Prostate gland (tissue), 2 donors: ENCODE measurements around the gene GLT1D1. TPM values are rescaled to one million over a fixed set of nuclear protein-coding genes. Genes with fewer than 3 reads are reported as not detected.

Source experiments
- DNase-seq: peaks from one replicate; pipeline ENCODE4 v3.0.0-alpha.2; 2019; ENCODE audit warnings: low spot score
- H3K27ac ChIP-seq, 2 donors: fragments of 200-600 bp; sonication (generic); 2 replicates each; pipeline ENCODE4 v1.5.1; 2017 to 2019
- H3K27me3 ChIP-seq: fragments of 200-600 bp; sonication (generic); replicated peaks from 2 replicates; pipeline ENCODE4 v1.5.1; 2019; ENCODE audit not compliant: insufficient read depth
- H3K36me3 ChIP-seq, 2 donors: fragments of 200-600 bp; sonication (generic); 1 replicate in 1 of 2; 2 replicates in 1 of 2; pipeline versions ENCODE4 v1.5.1 to v1.8.1; 2017 to 2019
- H3K4me1 ChIP-seq: fragments of 200-600 bp; sonication (generic); replicated peaks from 2 replicates; pipeline ENCODE4 v1.5.1; 2019
- H3K4me3 ChIP-seq, 2 donors: fragments of 200-600 bp; sonication (generic); 2 replicates each; pipeline ENCODE4 v1.5.1; 2017 to 2019
- H3K9me3 ChIP-seq: fragments of 200-600 bp; sonication (generic); 2 replicates; pipeline ENCODE4 v1.5.1; 2017
- POLR2A ChIP-seq: fragments of 450-650 bp; IDR thresholded peaks from one replicate; pipeline ENCODE4 v1.6.1; 2016; ENCODE audit warnings: antibody characterized with exemption, mild to moderate bottlenecking
- POLR2AphosphoS5 ChIP-seq: sonication (generic); formaldehyde crosslinking; IDR thresholded peaks from one replicate; pipeline ENCODE4 v1.6.1; 2017; ENCODE audit warnings: antibody characterized with exemption
- WGBS: methylation state at CpG from one replicate; pipeline ENCODE4 v1.1.5; 2018; 5-methylcytosine and 5-hydroxymethylcytosine counted together
- intact Hi-C: fragments of 100-400 bp; cut with DNase I; formaldehyde crosslinking; loops from one replicate; pipeline ENCODE4 v1.14.2; 2022
- total RNA-seq, 2 donors: library from RNA; depleted of rRNA; stranded (reverse); fragments of >200 nt; gene quantifications; one replicate each; pipeline ENCODE4 v1.1.0, GENCODE V29; 2016
- TF ChIP-seq, protein P1 (sequence below), 4 experiments: fragments of 200-600 bp in 2 of 4; fragments of 450-650 bp in 2 of 4; sonication (generic) in 2 of 4; IDR thresholded peaks; 1 replicate in 3 of 4; 2 replicates in 1 of 4; pipeline ENCODE4 v1.5.1; 2016 to 2019; ENCODE audit warnings: antibody characterized with exemption in 4 of 4, mild to moderate bottlenecking in 2 of 4, moderate library complexity in 2 of 4

Gene GLT1D1
- total RNA-seq, 2 donors from 2014 or later: 1.9 TPM; not detected in 1

DNA sequence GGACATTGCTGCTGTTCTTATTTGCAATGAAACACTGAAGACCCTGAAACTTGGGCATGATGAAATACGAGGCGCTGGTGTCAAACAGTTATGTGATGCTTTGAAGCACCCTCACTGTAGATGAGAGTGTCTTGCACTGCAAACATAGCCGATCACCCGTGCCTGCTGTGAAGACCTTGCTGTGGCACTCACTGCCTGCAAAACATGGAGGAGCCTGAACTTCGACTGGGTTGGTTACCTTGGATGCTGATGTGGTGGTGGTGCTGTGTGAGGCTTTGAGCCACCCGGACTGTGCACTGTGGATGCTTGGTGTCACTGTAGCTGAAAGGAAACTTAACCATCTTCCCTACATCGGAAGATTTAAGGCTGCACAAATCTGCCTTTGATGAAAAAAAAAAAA lies 162.9 kb downstream of the GLT1D1 start:
- no peaks in the 10 kb centered on the region for H3K27me3 ChIP-seq
- no peaks in the 10 kb centered on the region for H3K4me1 ChIP-seq
- no peaks in the 10 kb centered on the region for H3K9me3 ChIP-seq
- intact Hi-C loops: no loop called here
- H3K36me3 ChIP-seq: no peaks in the 10 kb centered on the region
- H3K27ac ChIP-seq: no peak overlapping the region
- 92% methylated on average over 7 of the region's 7 CpGs for WGBS
- DNase-seq: no peak
- TF ChIP-seq POLR2AphosphoS5: no peak
- TF ChIP-seq POLR2A: no peak
- TF ChIP-seq, protein P1, sequence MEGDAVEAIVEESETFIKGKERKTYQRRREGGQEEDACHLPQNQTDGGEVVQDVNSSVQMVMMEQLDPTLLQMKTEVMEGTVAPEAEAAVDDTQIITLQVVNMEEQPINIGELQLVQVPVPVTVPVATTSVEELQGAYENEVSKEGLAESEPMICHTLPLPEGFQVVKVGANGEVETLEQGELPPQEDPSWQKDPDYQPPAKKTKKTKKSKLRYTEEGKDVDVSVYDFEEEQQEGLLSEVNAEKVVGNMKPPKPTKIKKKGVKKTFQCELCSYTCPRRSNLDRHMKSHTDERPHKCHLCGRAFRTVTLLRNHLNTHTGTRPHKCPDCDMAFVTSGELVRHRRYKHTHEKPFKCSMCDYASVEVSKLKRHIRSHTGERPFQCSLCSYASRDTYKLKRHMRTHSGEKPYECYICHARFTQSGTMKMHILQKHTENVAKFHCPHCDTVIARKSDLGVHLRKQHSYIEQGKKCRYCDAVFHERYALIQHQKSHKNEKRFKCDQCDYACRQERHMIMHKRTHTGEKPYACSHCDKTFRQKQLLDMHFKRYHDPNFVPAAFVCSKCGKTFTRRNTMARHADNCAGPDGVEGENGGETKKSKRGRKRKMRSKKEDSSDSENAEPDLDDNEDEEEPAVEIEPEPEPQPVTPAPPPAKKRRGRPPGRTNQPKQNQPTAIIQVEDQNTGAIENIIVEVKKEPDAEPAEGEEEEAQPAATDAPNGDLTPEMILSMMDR (IDR thresholded peaks at IDR 0.05): no peak
- H3K4me3 ChIP-seq: no peak overlapping the region

DNA sequence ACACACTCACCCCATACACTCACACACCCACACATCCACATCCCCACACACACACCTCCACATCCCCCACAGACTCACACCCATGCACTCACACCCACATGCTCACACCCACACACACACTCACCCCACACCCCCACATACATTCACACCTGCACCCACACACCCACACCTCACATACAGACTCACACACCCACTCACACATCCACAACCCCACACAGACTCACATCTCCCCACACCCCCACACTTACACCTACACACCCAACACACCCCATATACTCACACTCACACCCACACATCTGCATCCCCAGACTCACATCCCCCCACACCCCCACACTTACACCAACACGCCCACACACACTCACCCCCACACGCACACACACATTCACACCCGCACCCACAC lies 171.8 kb downstream of the GLT1D1 start:
- no peak for DNase-seq

DNA sequence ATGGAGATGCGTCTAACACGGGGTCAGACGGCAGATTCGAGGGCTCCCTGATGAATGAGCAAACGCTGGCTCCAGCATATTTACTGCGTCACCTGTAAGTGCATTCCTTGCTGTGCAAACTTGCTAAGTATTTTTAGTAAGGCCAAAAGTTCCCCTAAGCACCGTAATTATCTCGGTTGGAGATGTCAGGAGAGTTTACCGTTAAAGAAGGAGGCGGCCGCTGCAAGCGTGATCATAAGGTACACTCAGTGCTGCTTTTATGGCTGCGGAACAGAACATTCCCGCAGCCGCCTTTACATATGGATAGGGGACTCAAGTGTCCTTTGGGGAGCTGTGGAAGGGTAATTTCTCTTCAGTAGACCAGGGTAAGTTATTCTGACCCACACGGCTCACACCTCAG lies 175.6 kb downstream of the GLT1D1 start:
- WGBS: 20% methylated on average over 16 of the region's 16 CpGs
- H3K4me1 ChIP-seq: no peaks in the 10 kb centered on the region
- intact Hi-C loops: no loop called here
- no peak for DNase-seq
- no peaks in the 10 kb centered on the region for H3K9me3 ChIP-seq
- no peaks in the 10 kb centered on the region for H3K36me3 ChIP-seq
- H3K4me3 ChIP-seq: no peak overlapping the region
- no peak overlapping the region for H3K27ac ChIP-seq
- TF ChIP-seq POLR2A: no peak
- TF ChIP-seq, protein P1 (IDR thresholded peaks at IDR 0.05): no peak
- H3K27me3 ChIP-seq: no peaks in the 10 kb centered on the region

More for the DNA sequence above, 171.8 kb downstream of the GLT1D1 start:
- H3K9me3 ChIP-seq: no peaks in the 10 kb centered on the region
- H3K27ac ChIP-seq: no peak overlapping the region
- intact Hi-C loops: no loop called here
- H3K36me3 ChIP-seq: no peaks in the 10 kb centered on the region
- 100% methylated on average over 3 of the region's 3 CpGs for WGBS
- H3K4me3 ChIP-seq: no peak overlapping the region
- H3K27me3 ChIP-seq: no peaks in the 10 kb centered on the region
- TF ChIP-seq, protein P1 (IDR thresholded peaks at IDR 0.05): no peak
- TF ChIP-seq POLR2AphosphoS5 (no peak), POLR2A (no peak)
- H3K4me1 ChIP-seq: no peaks in the 10 kb centered on the region

Other genes starting within 250 kb of the GLT1D1 start
- 10 to 100 TPM; 33.5 to 51.5 TPM for gene SLC15A4, start 29.5 kb upstream of the GLT1D1 start, total RNA-seq